Common myeloid progenitor, CD34-positive (primary cell): ENCODE measurements around the gene TOR1AIP1.
"Not testable (repeated sequence)": the region's sequence is repeated elsewhere in the genome, so short reads cannot be mapped to it uniquely, and the experiment has no call there.

Experiments
- CTCF ChIA-PET: fragments of 350-600 bp; sonication (Branson Sonifier 250); formaldehyde crosslinking; loops from one replicate; lab custom pipeline; 2021; ENCODE audit warnings: antibody characterized with exemption; lab: Charles Lee
- POLR2A ChIA-PET: fragments of 350-600 bp; sonication (Branson Sonifier 250); formaldehyde crosslinking; loops from one replicate; lab custom pipeline; 2021; ENCODE audit warnings: antibody characterized with exemption; lab: Charles Lee
- DNase-seq, 3 donors: peaks; one replicate each; pipeline versions ENCODE4 v3.0.0 to v3.0.0-alpha.2; 2013
- H3K27ac ChIP-seq, 2 experiments: 1 replicate in 1 of 2; 2 replicates in 1 of 2; pipeline ENCODE4 v1.7.0; 2013; ENCODE audit warnings: inconsistent platforms in 2 of 2, low read length in 2 of 2, mild to moderate bottlenecking in 2 of 2, low read depth in 1 of 2, moderate library complexity in 1 of 2; ENCODE audit not compliant: severe bottlenecking in 2 of 2, insufficient read depth in 1 of 2, poor library complexity in 1 of 2
- H3K27me3 ChIP-seq, 5 experiments: replicated peaks in 2 of 5; 1 replicate in 3 of 5; 2 replicates in 2 of 5; pipeline versions ENCODE4 v1.6.1 to v1.7.0; 2013; ENCODE audit warnings: low read length in 4 of 5, mild to moderate bottlenecking in 2 of 5, moderate library complexity in 2 of 5, inconsistent platforms in 1 of 5; ENCODE audit not compliant: insufficient read depth in 5 of 5, control insufficient read depth in 4 of 5
- H3K36me3 ChIP-seq, 4 experiments: 1 replicate in 2 of 4; 2 replicates in 2 of 4; pipeline versions ENCODE4 v1.6.1 to v1.7.0; 2013; ENCODE audit warnings: low read length in 3 of 4, control low read depth in 1 of 4, mild to moderate bottlenecking in 1 of 4; ENCODE audit not compliant: control insufficient read depth in 4 of 4, insufficient read depth in 4 of 4
- H3K4me1 ChIP-seq, 4 experiments: 1 replicate in 3 of 4; 2 replicates in 1 of 4; pipeline versions ENCODE4 v1.6.1 to v1.7.1; 2013; ENCODE audit warnings: low read length in 3 of 4, mild to moderate bottlenecking in 3 of 4, control low read depth in 1 of 4, inconsistent platforms in 1 of 4, moderate library complexity in 1 of 4; ENCODE audit not compliant: control insufficient read depth in 4 of 4, insufficient read depth in 4 of 4; ENCODE audit errors: control extremely low read depth in 1 of 4
- H3K4me3 ChIP-seq, 7 experiments: 1 replicate in 4 of 7; 2 replicates in 3 of 7; pipeline versions ENCODE4 v1.5.1 to v1.7.0; 2013; ENCODE audit warnings: mild to moderate bottlenecking in 7 of 7, low read length in 6 of 7, moderate library complexity in 6 of 7, inconsistent platforms in 2 of 7, low read depth in 2 of 7, control low read depth in 1 of 7; ENCODE audit not compliant: insufficient read depth in 4 of 7, control insufficient read depth in 1 of 7; ENCODE audit errors: extremely low read depth in 1 of 7
- H3K9me3 ChIP-seq, 5 experiments: 1 replicate in 4 of 5; 2 replicates in 1 of 5; pipeline versions ENCODE4 v1.6.1 to v1.7.1; 2013; ENCODE audit warnings: low read length in 4 of 5, mild to moderate bottlenecking in 2 of 5, inconsistent platforms in 1 of 5, low read depth in 1 of 5, moderate library complexity in 1 of 5; ENCODE audit not compliant: control insufficient read depth in 4 of 5, insufficient read depth in 2 of 5; ENCODE audit errors: control extremely low read depth in 1 of 5
- WGBS: methylation state at CpG from one replicate; pipeline ENCODE4 v1.1.5; 2013; ENCODE audit not compliant: insufficient coverage; 5-methylcytosine and 5-hydroxymethylcytosine counted together

The TOR1AIP1 gene

DNA sequence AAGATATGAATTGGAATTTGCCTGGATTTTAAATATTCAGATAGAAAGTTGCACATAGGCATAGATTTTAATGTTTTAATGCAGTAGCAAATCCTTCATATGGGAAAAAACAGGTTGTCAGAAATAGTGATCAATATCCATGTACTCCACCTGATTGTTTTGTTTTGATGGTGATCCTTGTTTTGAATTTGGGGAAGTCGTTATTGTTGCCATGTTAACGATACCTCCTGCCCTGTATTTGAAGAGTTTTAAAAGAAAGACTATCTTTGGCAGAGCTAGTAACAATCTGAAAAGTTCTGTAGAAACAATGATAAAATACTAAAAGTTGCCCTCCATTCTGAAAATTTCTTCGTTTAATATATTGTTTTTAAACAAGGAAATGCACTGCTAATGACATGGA lies 73.6 kb downstream of the TOR1AIP1 start:
- CTCF ChIA-PET = interaction anchor here (0.8 to 1.8 kb wide), 2 partner anchors 16 to 45 kb away, joined by 3 to 5 read pairs; no protein-coding TSS in a partner anchor
- Histone ChIP-seq H3K27ac (peak overlapping the region; percentile 90 to 97), H3K4me3 (peak overlapping the region in 6 of 7 experiments; percentile 84 to 100 (median 96)), H3K9me3 (no peaks in the 10 kb centered on the region), H3K36me3 (peaks cover 0 to 3% (median 0%) of the 10 kb centered on the region in 4 experiments), H3K4me1 (peaks cover 14 to 46% (median 40%) of the 10 kb centered on the region in 4 experiments), H3K27me3 (no peaks in the 10 kb centered on the region)
- no CpG with 5 or more reads among the region's 3 CpGs for WGBS
- POLR2A ChIA-PET = interaction anchor here (0.6 kb wide), 2 partner anchors 13 to 1023 kb away, joined by 3 read pairs; no protein-coding TSS in a partner anchor
- DNase-seq = peak in 2 of 3 donors; percentile 44 to 58

DNA sequence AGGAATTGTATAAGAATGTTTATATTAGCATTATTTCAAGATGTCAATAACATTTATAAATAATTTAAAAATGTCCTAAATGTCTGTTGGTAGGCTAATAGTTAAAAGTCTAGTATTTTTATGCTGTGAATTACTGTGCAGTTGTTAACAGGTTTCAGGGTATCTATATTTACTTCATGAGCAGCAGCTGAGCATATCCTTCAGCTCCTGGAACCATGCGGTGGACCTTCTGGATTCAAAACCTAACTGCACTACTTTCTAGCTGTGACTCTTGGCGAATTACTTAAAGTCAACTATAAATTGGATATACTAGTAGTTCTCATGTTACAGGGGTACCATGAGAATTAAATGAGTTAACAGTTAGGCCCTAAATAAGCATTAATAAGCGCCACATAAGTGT lies 76.3 kb downstream of the TOR1AIP1 start:
- Histone ChIP-seq H3K9me3 (no peaks in the 10 kb centered on the region), H3K27ac (no peak overlapping the region), H3K4me3 (no peak overlapping the region), H3K4me1 (peaks cover 9 to 33% (median 23%) of the 10 kb centered on the region in 4 experiments), H3K27me3 (no peaks in the 10 kb centered on the region), H3K36me3 (peaks cover 0 to 10% (median 1%) of the 10 kb centered on the region in 4 experiments)
- ChIA-PET CTCF (no interaction called here), POLR2A (no interaction called here)
- WGBS = no CpG with 5 or more reads among the region's 3 CpGs
- DNase-seq = no peak

DNA sequence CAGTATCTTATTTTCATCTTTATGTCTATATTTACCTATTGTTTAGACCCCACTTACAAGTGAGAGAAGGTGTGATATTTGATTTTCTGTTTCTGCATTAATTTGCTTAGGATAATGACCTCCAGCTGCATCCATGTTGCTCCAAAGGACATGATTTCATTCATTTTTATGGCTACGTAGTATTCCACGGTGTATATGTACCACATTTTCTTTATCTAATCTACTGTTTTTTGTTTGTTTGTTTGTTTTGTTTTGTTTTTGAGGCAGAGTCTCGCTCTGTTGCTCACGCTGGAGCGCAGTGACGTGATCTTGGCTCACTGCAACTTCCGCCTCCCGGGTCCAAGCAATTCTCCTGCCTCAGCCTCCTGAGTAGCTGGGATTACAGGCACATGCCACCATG lies 80.1 kb downstream of the TOR1AIP1 start:
- POLR2A ChIA-PET, H3K4me1 ChIP-seq, H3K27ac ChIP-seq, CTCF ChIA-PET, H3K27me3 ChIP-seq, DNase-seq, H3K4me3 ChIP-seq: not testable (repeated sequence)
- WGBS = no CpG with 5 or more reads among the region's 8 CpGs
- H3K9me3 ChIP-seq = peaks cover 0 to 11% (median 5%) of the 10 kb centered on the region in 5 experiments
- H3K36me3 ChIP-seq = peaks cover 0 to 13% (median 1%) of the 10 kb centered on the region in 4 experiments

DNA sequence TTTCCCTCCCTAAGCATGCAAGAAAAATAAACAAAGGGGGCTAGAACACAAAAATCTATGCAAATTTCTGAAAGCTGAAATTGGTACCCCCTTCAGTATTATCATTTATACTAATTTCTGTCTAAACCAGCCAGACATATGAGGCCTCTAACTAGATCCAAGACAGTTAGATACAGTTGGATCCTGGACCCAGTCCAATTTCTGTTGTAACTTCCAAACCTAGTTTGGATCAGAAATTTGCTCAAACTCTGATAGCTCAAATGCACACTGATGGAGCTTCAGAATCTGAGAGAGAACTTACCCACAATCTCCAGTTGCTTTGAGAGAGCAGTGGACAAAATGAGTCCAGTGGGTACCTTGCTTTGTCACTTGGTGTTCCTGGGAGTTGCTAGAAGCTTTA lies 84.5 kb downstream of the TOR1AIP1 start:
- CTCF ChIA-PET = interaction anchor here (1.1 to 1.5 kb wide), 2 partner anchors 9 to 11 kb away, joined by 4 read pairs; no protein-coding TSS in a partner anchor
- no peak for DNase-seq
- no peaks in the 10 kb centered on the region for H3K27me3 ChIP-seq
- peaks cover 0 to 11% (median 5%) of the 10 kb centered on the region in 5 experiments for H3K9me3 ChIP-seq
- H3K27ac ChIP-seq = no peak overlapping the region
- peaks cover 0 to 13% (median 8%) of the 10 kb centered on the region in 4 experiments for H3K4me1 ChIP-seq
- POLR2A ChIA-PET = interaction anchor here (0.6 to 1.2 kb wide), 2 partner anchors 9 to 11 kb away, joined by 3 read pairs; no protein-coding TSS in a partner anchor
- H3K36me3 ChIP-seq = peaks cover 0 to 10% (median 5%) of the 10 kb centered on the region in 4 experiments
- H3K4me3 ChIP-seq = no peak overlapping the region

DNA sequence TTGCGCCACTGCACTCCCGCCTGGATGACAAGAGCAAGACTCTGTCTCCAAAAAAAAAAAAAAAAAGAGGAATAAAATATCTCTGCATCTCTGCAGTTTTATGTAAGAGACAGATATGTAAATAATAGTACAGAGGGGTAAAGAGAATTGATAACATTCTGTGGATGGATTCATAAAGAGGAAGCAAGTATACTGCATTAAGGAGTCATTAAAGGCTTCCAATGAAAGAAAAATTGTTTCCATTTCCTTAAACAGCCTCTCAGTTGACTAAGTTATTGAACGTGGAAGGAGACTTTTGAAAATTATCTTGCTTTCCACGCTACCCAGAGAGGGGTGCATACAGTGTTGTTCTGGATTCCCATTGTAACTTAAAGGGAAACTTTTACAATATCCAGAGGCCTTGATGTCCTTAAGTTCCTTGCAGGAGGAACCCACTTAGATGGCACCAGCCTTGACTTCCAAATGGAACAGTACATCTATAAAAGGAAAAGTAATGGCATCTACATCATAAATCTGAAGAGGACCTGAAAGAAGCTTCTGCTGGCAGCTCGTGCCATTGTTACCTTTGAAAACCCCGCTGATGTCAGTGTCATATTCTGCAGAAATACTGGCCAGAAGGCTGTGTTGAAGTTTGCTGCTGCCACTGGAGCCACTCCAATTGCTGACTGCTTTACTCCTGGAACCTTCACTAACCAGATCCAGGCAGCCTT lies 86.4 kb downstream of the TOR1AIP1 start:
- Histone ChIP-seq H3K36me3 (peaks cover 0 to 5% (median 4%) of the 10 kb centered on the region in 4 experiments), H3K27me3 (no peaks in the 10 kb centered on the region), H3K27ac (no peak overlapping the region), H3K4me1 (peaks cover 0 to 17% (median 8%) of the 10 kb centered on the region in 4 experiments), H3K9me3 (peaks cover 0 to 11% (median 5%) of the 10 kb centered on the region in 5 experiments), H3K4me3 (no peak overlapping the region)
- ChIA-PET CTCF (interaction anchor here (0.7 kb wide), 1 partner anchor 100 kb away, joined by 3 read pairs; no protein-coding TSS in a partner anchor), POLR2A (interaction anchor here (0.6 kb wide), 1 partner anchor 12 kb away, joined by 3 read pairs; no protein-coding TSS in a partner anchor)
- WGBS = 96% methylated on average over 4 of the region's 6 CpGs
- no peak for DNase-seq

DNA sequence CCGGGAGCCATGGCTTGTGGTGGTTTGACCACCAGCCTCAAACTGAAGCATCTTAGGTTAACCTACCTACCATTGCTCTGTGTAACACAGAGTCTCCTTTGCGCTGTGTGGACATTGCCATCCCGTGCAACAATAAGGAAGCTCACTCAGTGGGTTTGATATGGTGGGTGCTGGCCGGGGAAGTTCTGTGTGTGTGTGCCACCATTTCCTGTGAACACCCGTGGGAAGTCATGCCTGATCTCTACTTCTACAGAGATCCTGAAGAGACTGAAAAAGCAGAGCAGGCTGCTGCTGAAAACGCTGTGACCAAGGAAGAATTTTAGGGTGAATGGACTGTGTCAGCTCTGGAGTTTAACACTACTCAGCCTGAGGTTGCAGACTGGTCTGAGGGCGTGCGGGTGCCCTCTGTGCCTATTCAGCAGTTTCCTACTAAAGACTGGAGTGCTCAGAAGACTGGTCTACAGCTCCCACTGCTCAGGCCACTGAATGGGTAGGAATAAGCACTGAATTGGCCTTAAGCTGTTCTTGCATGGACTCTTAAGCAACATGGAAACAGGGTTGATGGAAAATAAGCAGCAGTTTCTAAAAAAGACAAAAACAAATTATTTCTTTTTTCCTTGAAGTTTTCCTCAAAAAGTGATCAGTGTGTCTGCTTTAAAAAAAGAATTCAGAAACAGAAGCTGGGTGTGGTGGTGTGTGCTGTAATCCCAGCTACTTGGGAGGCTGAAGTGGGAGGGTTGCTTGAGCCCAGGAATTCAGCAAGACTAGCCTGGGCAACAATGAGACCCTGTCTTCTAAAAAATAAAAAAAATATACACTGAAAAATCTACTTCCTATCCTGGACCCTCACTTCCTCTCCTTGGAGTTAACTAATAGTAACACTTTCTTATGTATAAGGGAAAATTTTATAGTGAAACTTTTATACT lies 87.2 kb downstream of the TOR1AIP1 start:
- Histone ChIP-seq H3K9me3 (peaks cover 0 to 11% (median 5%) of the 10 kb centered on the region in 5 experiments), H3K4me3 (no peak overlapping the region), H3K27me3 (no peaks in the 10 kb centered on the region), H3K27ac (peak overlapping the region in 1 of 2 experiments; percentile 27), H3K4me1 (peaks cover 0 to 22% (median 8%) of the 10 kb centered on the region in 4 experiments), H3K36me3 (peaks cover 0 to 5% (median 4%) of the 10 kb centered on the region in 4 experiments)
- WGBS = 76% methylated on average over 5 of the region's 8 CpGs
- POLR2A ChIA-PET = no interaction called here
- DNase-seq = no peak
- CTCF ChIA-PET = no interaction called here
